Measurements from ENCODE around the gene VANGL2. TPM values are rescaled to one million over a fixed set of nuclear protein-coding genes. Genes with fewer than 3 reads are reported as not detected.
A peak's percentile ranks its signal among the peaks of the same experiment; 100 is the strongest.

The VANGL2 gene
- total and polyA plus RNA-seq, 9 of the 15 experiments (the other 6 are each of a cell fraction or from before 2014, with no cell fraction given) = 0.28 to 4.0 (median 0.98) TPM

DNA sequence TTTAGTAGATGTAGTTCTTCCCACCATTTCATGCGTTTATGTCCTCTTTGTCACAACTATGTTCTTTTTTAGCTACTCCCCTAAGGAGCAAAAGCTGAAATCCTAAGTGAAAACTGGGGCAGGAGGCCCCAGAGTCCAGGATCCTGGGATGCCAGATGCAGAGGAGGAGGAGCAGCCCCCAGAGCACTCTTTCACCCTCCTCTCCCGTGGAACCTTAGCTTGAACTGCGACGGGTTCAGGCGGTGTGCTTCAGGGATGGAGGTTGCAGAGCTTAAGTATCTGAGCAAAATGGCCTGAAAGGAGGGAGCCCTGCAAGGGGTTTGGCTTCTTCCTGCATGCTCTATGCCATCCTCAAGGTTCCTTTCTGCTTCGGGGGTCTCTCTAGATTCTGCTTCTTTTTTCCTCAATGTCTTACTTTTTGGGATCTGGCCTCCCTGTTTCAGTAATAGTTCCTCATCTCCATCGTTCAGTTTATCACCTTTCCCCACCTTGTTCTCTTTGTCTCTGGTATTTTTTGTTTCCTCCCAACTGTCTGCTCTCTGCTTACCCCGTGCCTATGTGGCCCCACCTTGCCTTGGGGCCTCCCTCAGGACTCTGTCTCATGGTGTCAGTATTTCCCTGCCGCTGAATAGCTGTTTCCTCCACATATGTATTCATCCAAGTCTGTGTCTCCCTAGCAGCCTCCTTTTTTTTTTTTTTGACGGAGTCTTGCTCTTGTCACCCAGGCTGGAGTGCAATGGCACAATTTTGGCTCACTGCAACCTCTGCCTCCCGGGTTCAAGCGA is 36.2 kb upstream of the VANGL2 start (continued):
- no peak for TF ChIP-seq DDX20 (tag; IDR thresholded peaks at IDR 0.05; ENCODE audit: low read depth)

- Histone ChIP-seq H3K9me3 (replicated peaks; ENCODE audit: control insufficient read depth, insufficient read depth, low read depth, low read length) (no peaks in the 10 kb centered on the region), H3K27ac (ENCODE audit: extremely low read depth, low read depth, low read length) (no peak overlapping the region), H3K4me3 (no peak overlapping the region), H3K4me2 (ENCODE audit: insufficient read depth, low read length) (no peak overlapping the region), H3K9ac (ENCODE audit: insufficient read depth in 1 of 2, low read depth in 2 of 2, low read length in 2 of 2) (no peak overlapping the region), H3K36me3 (ENCODE audit: control insufficient read depth, insufficient read depth, low read length) (peaks cover 10% of the 10 kb centered on the region; the same call in 2 of the 3 replicates), H3K79me2 (ENCODE audit: control insufficient read depth, insufficient read depth, low read length) (no peaks in the 10 kb centered on the region), H3K4me1 (replicated peaks in 1 of 2; ENCODE audit: control insufficient read depth in 2 of 2, insufficient read depth in 2 of 2, low read length in 2 of 2) (peaks cover 31 to 51% of the 10 kb centered on the region in 2 experiments), H4K20me1 (replicated peaks; ENCODE audit: control insufficient read depth, insufficient read depth, low read length) (no peaks in the 10 kb centered on the region; the same call in 1 of the 2 replicates), H3K27me3 (ENCODE audit: control insufficient read depth in 2 of 2, insufficient read depth in 2 of 2, low read length in 2 of 2) (no peaks in the 10 kb centered on the region), H2AFZ (ENCODE audit: low read depth, low read length) (no peak overlapping the region), H3K9me1 (ENCODE audit: control insufficient read depth, insufficient read depth, low read length) (no peaks in the 10 kb centered on the region)
- ATAC-seq (no peak), FAIRE-seq (no peak), DNase-seq (ENCODE audit: extremely low read depth in 1 of 4, low spot score in 3 of 4) (no peak)
- no peak for TF ChIP-seq SPI1 (IDR thresholded peaks at IDR 0.05; ENCODE audit: borderline replicate concordance, low read depth, low read length)
- no peak for TF ChIP-seq SMARCA5 (IDR thresholded peaks at IDR 0.05)
- TF ChIP-seq, protein P1, sequence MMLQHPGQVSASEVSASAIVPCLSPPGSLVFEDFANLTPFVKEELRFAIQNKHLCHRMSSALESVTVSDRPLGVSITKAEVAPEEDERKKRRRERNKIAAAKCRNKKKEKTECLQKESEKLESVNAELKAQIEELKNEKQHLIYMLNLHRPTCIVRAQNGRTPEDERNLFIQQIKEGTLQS (IDR thresholded peaks at IDR 0.05) = peak; percentile 57; the same call in 1 of the 2 replicates
- TF ChIP-seq, protein P1 (CRISPR knock-in tag; conservative IDR thresholded peaks at IDR 0.05) = no peak
- intact Hi-C loops (cut with micrococcal nuclease) (no loop called here), in situ Hi-C loops (cut with MboI) (no loop called here)
- WGBS (ENCODE audit: insufficient coverage, low coverage, missing lambda C conversion rate) = no CpG with 5 or more reads among the region's 1 CpG
- CTCF ChIA-PET (ENCODE audit: low intra/inter-chr PET ratio) = no interaction called here
- no TSS peak for BruUV-seq (replicated peaks)
- POLR2A ChIA-PET = interaction anchor here (0.6 to 5.8 kb wide), 4 partner anchors 10 to 267 kb away, joined by 3 to 27 read pairs (median 5); no protein-coding TSS in a partner anchor
Observed at GRCh38 chr1:160365325-160365724, 35.0 kb upstream of the VANGL2 start.

Data from K562 (cell line).